ENCODE results near the gene ALDH4A1.

The ALDH4A1 gene

DNA sequence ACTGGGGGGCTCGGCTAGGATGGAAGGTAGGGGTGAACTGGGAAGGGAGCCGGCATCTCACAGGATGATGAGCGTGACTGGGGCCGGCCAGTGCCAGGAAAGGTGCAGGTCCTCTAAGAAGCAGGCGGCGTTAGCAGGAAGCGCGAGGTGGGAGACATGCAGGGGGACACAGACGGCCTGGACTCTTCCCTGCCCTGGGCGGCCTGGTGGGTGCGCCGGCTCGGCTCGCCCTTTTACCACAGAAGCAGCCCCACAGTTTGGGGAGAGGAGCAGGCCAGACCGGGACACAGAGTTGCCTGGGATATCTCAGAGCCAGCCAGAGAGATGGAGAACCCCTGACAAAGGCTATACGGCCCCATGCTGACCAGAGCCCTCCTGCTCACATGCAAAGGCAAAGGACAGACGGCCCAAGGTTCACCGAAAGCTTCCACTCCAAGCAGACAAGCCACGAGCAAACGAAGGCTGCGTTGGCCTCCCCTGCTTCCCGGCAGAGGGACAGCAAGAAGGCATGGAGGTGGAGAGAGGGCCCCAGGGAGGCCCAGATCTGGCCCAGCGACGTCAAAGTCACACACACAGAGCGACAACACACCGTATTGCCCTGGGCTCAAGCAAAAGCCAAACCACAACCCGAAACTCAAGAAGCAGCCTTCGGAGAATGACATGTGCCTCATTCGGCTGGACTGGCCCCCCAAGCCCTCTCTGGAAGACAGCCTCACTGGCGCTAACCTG is 14.9 kb upstream of the ALDH4A1 start:
- TF ChIP-seq, protein P1, sequence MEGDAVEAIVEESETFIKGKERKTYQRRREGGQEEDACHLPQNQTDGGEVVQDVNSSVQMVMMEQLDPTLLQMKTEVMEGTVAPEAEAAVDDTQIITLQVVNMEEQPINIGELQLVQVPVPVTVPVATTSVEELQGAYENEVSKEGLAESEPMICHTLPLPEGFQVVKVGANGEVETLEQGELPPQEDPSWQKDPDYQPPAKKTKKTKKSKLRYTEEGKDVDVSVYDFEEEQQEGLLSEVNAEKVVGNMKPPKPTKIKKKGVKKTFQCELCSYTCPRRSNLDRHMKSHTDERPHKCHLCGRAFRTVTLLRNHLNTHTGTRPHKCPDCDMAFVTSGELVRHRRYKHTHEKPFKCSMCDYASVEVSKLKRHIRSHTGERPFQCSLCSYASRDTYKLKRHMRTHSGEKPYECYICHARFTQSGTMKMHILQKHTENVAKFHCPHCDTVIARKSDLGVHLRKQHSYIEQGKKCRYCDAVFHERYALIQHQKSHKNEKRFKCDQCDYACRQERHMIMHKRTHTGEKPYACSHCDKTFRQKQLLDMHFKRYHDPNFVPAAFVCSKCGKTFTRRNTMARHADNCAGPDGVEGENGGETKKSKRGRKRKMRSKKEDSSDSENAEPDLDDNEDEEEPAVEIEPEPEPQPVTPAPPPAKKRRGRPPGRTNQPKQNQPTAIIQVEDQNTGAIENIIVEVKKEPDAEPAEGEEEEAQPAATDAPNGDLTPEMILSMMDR (IDR thresholded peaks at IDR 0.05; ENCODE audit: low read depth, low read length) = no peak
- H3K9me3 ChIP-seq = no peaks in the 10 kb centered on the region
- H3K4me1 ChIP-seq = no peaks in the 10 kb centered on the region
- no peak overlapping the region for H3K4me3 ChIP-seq (ENCODE audit: low read depth, low read length)
- no peaks in the 10 kb centered on the region for H3K36me3 ChIP-seq
- no peaks in the 10 kb centered on the region for H3K27me3 ChIP-seq
- DNase-seq = no peak

GRCh38 chr1:18915341-18915740 is 13.0 kb upstream of the ALDH4A1 start:
- Histone ChIP-seq H3K9me3 (no peaks in the 10 kb centered on the region), H3K36me3 (no peaks in the 10 kb centered on the region), H3K4me3 (ENCODE audit: low read depth, low read length) (no peak overlapping the region), H3K4me1 (no peaks in the 10 kb centered on the region), H3K27me3 (no peaks in the 10 kb centered on the region)
- DNase-seq = no peak
- TF ChIP-seq, protein P1 (IDR thresholded peaks at IDR 0.05; ENCODE audit: low read depth, low read length) = no peak

- TF ChIP-seq, protein P1 (IDR thresholded peaks at IDR 0.05; ENCODE audit: low read depth, low read length) = peak; percentile 85
- no peaks in the 10 kb centered on the region for H3K36me3 ChIP-seq
- H3K9me3 ChIP-seq = no peaks in the 10 kb centered on the region
- no peak overlapping the region for H3K4me3 ChIP-seq (ENCODE audit: low read depth, low read length)
- no peaks in the 10 kb centered on the region for H3K27me3 ChIP-seq
- peak; percentile 76 for DNase-seq
- H3K4me1 ChIP-seq = no peaks in the 10 kb centered on the region
Observed at GRCh38 chr1:18913065-18913835, 10.9 kb upstream of the ALDH4A1 start.

DNA sequence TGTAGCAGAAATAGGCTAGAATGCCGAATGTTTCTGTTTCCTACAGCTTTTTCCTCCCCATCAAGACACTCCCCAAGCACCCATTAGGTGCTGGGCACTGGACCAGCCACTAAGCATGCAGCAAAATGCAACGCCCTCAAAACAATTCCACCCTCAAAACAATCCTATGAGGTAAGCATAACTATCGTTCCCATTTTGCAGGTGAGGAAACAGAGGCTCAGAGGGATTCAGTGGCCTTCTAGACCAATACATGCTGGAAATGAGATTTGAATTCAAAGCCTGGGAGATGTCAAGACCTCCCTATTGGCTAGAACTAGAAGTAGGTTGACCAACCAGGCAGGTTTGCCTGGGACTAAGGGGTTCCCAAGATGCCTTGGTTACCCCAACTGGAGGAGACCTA is 10.2 kb upstream of the ALDH4A1 start:
- Histone ChIP-seq H3K9me3 (no peaks in the 10 kb centered on the region), H3K4me1 (no peaks in the 10 kb centered on the region), H3K27me3 (no peaks in the 10 kb centered on the region), H3K4me3 (ENCODE audit: low read depth, low read length) (no peak overlapping the region), H3K36me3 (no peaks in the 10 kb centered on the region)
- TF ChIP-seq, protein P1 (IDR thresholded peaks at IDR 0.05; ENCODE audit: low read depth, low read length) = no peak
- DNase-seq = no peak

- H3K27me3 ChIP-seq = no peaks in the 10 kb centered on the region
Observed at GRCh38 chr1:18908911-18909771, 6.8 kb upstream of the ALDH4A1 start.

More at GRCh38 chr1:18908911-18909771, 6.8 kb upstream of the ALDH4A1 start:
- DNase-seq = peak; percentile 65
- TF ChIP-seq, protein P1 (IDR thresholded peaks at IDR 0.05; ENCODE audit: low read depth, low read length) = no peak
- Histone ChIP-seq H3K9me3 (no peaks in the 10 kb centered on the region), H3K4me1 (no peaks in the 10 kb centered on the region), H3K36me3 (no peaks in the 10 kb centered on the region), H3K4me3 (ENCODE audit: low read depth, low read length) (no peak overlapping the region)

Data from BE2C (cell line).